DMS53 treated with DMSO at 0.1 percent for 48 hours (cell line): ENCODE measurements around the gene DISC1.
"Not testable (repeated sequence)": the region's sequence is repeated elsewhere in the genome, so short reads cannot be mapped to it uniquely, and the experiment has no call there.

ENCODE experiments used
- DNase-seq: peaks from one replicate; lab custom pipeline; 2025; ENCODE audit not compliant: unreplicated experiment; lab: John Stamatoyannopoulos, UW

The DISC1 gene

DNA sequence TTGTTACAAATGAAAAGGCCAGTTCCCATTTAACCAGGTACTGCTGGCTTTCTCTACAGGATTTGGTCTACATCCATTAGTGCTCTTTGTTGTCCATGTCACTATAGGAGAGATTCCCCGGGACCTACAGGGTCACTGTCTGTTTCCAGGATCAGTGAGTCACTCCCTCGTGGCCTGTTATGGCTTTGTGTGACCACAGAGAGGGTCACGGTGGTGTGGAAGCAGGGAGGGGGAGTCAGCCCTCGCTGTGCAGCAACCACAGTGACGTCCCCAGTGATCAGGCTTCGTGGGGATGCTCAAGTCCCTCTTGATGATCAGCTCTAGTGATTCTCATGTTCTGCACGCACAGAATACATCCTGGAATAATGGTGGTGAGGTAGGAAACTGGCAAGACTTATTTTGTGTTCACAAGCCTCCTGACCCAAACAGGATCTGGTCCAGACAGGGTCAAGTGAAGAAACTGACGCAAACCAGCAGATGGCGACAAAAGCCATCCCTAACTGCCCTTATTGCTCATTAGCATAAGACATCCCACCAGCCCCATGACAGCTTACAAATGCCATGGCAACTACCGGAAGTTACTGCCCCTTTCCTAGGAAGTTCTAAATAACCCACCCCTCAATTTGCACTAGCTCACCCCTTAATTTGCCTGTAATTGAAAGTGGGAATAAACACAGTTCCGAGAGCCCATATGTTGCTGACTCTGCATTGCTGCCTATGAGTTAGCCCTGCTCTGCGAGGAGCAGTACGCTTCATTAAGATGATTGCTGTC is 98.5 kb downstream of the DISC1 start:
- DNase-seq: no peak

DNA sequence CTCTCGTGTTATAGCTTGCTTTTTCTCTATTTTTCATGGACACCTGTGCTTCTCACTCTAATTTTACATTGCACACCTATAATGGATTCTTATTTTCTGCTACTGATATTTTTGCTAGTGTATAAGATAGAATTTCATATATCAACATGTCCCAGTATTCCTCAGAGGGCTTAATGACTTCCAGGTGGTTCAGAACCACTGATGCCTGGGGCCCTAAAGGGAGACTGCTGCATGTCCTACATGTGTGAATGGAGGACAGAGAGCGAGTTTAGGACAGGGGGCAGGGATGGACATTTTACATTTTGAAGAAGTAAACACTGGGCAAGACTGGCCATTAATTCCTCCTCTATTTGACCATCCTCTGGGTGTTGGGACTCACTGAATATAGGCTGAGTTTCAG is 100.6 kb downstream of the DISC1 start:
- DNase-seq: no peak

DNA sequence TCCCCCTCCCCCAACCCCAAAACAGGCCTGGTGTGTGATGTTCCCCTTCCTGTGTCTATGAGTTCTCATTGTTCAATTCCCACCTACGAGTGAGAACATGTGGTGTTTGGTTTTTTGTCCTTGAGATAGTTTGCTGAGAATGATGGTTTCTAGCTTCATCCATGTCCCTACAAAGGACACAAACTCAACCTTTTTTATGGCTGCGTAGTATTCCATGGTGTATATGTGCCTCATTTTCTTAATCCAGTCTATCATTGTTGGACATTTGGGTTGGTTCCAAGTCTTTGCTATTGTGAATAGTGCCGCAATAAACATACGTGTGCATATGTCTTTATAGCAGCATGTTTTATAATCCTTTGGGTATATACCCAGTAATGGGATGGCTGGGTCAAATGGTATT is 102.4 kb downstream of the DISC1 start:
- DNase-seq: not testable (repeated sequence)

DNA sequence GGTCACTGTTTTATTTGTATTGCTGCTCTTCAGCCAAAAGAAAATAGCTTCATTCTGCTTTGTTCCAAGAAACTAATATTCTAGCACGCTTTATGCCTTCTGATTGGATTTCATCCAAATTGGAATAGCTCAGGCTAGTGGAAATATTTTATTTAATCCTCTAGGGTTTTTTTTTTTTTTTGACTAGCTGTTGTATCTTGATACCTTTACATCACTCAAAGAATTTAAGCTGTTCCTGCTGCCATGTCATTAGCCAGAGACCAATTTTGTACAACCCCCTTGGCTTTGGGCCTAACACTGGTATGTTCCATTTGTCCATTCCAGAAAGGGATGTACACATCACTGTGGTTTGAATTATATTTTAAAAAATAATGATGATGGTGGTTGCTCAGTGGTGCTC is 103.0 kb downstream of the DISC1 start:
- DNase-seq: no peak

DNA sequence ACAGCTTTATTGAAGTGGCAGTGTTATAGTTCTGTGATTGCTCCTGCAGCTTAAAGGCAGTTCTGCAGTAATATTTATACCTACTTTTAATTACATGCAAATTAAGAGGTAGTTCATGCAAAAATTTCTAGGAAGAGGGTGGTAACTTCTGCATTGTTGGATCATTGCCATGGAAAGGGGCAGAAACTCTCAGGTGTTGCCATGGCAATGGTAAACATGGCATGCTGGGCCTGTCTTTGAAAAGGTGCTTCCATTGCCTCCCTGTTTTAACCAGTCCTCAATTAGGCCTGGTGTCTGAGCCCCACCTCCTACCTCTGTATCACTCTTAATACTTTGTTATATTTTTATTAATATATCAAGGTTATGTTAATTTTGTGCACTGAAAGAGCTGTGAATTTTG is 104.7 kb downstream of the DISC1 start:
- no peak for DNase-seq

DNA sequence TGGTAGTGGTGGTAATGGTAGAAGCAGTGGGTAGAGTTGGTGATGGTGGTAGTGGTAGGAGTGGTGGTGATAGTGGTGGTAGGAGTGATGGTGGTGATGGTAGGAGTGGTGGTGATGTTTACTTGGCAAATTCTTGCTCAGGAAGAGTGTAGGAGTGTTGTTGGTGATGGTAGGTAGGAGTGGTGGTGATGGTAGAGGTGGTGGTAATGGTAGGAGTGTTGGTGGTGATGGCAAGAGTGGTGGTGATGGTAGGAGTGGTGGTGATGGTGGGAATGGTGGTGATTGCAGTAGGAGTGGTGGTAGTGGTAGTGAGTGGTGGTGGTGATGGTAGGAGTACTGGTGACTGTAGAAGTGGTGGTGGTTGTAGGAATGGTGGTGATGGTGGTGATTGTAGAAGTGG is 106.5 kb downstream of the DISC1 start:
- no peak for DNase-seq

DNA sequence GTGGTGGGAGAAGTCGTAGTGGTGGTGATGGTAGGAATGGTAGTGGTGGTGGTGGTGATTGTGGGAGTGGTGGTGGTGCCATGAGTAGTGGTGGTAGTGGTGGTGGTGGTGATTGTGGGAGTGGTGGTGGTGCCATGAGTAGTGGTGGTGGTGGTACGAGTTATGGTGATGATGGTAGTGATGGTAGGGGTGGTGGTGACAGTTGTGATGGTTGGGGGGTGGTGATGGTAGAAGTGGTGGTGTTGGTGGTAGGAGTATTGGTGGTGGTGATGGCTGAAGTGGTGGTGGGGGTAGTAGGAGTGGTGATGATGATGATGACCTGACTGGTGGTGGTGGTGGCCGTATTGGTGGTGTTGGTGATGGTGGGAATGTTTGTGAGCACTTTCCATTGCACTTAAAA is 107.1 kb downstream of the DISC1 start:
- DNase-seq: no peak

DNA sequence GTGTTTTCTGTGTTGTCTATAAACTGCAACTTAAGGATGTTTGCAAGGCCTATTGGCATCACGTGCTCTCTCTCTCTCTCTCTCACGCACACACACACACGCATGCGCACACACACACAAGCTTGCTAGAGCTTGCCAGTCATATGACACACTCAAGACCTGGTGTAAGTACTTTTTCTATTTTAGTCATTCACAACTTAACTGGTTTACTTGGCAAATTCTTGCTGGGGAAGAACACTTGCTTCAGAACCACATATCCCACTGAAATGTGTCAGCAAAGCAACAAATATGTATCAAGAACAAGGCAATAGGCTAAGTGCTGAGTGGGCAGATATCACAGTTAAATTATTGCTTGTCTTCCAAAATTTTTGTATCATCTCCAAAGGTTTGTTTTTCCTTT is 107.8 kb downstream of the DISC1 start:
- no peak for DNase-seq

DNA sequence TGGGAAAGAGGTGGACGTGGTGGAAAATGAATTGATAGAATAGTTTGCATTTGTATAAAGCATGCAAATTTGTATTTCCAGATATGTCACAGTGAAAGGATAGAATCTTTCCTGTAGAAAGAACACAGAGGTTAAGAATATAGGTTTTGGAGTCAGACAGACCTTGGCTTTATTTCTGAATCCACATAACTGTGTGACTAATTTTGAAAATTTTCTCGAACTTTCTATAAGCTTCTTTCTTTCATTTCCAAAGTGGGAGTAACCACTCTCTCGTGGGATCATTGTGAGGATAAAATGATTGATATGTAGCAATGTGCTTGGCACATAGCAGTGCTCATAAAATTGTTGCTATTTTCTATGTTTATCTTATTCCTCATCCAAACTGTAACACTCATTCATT is 108.8 kb downstream of the DISC1 start:
- DNase-seq: no peak

DNA sequence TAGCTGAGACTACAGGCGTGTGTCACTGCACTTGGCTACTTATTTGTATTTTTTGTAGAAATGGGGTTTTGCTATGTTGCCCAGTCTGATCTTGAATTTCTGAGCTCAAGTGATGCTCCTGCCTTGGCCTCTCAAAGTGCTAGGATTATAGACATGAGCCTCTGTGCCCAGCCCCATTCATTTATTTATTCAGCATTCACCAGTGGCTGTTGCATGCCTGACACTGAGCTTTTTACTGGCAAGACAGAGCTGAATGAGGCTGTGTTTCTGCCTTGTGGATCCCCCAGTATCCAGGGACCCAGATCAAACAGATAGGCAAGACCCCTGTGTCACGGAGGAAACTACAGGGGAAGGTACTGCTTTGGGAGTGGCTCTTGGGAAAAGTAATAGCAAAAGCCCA is 109.4 kb downstream of the DISC1 start:
- DNase-seq: no peak

DNA sequence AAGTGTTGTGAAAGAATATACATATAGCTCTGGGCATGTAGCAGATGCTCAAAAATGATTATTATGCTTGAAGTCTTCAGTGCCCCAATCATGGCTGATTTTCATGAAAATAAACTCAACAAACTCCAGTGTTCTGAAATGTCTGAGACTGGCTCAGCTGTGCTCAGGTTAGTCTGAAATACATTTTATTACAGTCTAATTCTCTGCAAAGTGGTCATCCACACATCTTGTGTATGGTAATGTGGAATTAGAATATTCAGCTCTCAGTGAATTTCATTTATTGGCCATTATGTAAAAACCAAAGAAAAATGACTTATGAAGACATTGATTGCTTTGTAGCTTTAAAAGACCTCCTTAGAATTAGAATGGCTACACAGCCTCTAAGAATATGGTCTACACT is 109.9 kb downstream of the DISC1 start:
- DNase-seq: no peak

DNA sequence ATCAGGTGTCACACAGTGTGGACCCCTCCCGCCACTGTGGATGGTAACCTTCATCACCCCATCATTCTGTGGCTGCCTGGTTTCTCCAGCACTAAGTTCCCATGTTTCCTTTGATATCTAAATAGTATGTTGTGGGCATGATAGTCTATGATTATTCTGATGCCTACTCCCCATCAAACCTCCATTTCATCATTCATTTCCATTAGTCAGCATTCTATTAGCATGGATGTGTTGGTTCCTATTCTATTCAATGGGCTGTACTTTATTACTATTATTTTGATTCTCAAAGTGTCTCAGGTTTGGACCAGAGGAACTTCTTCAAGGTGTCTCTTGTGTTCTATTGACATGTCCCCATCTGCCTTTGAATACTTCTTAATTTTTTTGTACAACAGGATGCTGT is 112.0 kb downstream of the DISC1 start:
- no peak for DNase-seq

DNA sequence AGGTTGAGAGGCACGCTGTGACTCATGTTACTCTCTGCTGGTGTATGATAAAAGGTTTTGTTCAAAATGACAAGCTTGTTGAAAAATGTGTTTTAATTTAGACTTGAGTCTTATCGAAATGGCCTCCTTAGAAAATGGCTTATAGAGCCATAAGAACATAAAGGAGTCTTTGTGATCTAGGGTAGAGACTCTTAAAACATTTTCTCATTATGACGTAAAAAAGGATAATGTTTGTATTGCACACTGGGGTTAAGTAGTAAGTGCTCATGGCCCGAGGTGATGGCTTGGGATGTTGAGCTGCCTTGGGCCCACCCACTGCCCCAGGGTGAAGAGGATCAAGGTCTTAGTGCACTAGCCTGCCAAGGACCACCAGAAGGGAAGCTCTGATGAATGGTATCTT is 117.4 kb downstream of the DISC1 start:
- DNase-seq: no peak

DNA sequence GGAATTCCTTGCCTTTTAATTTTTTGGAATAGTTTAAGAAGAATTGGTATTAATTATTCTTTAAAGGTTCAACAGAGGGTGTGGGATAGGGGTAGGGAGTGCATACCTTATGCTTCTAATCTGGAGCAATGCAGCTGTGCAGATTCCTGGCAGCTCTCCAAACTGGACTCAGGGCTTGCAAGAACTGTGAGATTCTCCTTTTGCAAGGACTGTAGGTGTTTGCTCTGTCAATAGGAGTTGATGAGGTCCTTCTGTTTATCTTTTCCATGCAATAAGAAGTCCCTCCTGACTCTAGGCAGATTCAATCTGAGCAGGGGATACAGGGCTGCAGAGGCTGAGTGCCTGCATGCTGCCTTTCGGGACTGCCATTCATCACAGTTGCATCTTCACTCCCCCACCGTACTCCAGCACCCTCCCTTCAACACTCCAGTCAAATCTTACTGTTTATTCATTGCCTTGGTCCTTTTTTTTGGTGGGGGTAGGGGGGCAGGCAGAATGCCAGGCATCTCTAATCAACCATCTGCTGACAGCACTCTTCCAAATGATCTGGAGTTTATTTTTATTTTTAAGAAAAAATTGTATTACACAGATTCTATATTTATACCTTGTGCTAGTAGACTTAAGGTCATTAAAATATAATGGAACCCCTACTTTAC is 122.3 kb downstream of the DISC1 start:
- peak; percentile 47 for DNase-seq

DNA sequence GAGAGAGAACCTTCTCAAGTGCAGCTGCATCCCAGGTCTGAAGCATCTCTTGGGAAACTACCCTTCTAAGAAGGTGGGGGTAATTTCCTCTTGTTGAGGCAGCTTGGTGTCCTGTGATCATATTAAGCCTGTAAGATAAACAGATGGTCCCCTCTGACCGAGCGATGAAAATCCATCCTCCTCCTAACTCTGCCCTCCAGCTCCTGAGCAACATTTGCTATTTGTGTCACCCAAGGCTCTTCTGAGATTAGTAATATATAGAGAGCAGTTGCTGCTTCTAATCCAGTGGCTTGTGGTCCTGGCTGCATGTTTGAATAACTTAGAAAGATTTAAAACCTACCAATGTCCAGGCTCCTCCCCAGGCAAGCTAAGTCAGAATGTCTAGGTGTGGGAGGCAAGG is 123.7 kb downstream of the DISC1 start:
- DNase-seq: no peak

DNA sequence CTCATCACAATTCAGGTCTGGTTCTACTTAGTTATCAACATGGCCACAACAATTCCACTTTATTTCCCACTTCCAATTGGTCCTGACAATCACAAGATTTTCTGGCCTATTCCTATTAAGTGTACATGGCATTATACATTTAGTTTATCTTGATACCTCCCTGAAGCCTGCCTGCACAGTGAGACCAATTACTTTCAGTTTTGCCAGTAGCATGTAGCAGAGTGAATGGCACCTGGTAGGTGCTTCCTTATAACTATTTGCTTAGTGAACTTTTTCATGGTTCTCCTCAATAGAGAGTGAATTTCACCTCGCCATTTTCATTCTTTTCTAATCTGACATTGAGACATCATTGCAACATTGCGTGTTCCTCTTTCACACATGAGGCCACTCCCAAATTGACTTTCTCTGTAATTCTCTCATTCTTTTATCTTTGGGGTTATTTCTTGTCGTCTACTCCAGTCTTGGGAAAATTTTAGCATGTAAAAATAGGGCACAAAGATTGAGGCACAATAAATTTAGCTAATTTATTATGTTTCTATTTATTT is 124.3 kb downstream of the DISC1 start:
- DNase-seq: no peak

DNA sequence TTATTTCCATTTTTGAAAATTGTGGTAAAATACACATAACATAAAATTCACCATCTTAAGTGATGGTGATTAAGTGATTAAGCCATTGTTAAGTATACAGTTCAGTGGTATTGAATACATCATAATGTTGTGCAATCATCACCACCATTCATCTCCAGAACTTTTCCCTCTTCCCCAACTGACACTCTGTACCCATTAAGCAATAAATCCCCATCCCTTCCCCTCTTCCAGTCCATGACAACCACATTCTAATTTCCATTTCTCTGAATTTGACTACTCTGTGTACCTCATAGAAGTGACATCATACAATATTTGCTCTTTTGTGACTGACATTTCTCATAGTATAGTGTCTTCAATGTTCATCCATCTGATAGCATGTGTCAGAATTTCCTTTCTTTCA is 124.8 kb downstream of the DISC1 start:
- DNase-seq: no peak

DNA sequence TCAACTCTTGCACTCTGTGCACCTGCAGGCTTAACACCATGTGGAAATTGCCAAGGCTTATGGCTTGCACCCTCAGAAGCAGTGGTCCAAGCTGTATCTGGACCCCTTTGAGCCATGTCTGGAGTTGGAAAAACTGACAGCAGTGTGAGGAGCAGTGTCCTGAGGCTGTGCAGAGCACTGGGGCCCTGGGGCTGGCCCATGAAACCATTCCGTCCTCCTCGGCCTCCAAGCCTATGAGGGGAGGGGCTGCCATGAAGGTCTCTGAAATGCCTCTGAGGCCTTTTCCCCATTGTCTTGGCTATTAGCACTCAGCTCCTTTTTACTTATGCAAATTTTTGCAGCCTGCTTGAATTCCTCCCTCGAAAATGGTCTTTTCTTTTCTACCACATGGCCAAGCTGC is 126.7 kb downstream of the DISC1 start:
- DNase-seq: no peak

DNA sequence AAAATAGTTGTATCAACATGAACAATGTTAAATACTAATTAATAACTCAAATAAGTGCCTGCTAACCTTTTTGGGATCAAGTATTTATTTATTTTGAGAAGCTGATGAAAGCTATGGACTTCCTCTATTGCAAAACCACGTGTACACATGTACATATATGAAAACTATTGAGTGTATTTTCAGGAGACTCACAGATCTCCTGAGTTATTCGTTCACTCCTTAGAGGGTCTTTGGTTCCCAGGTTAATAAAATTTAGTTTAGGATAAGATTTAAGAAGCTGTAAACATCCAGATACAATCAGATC is 130.5 kb downstream of the DISC1 start:
- no peak for DNase-seq

DNA sequence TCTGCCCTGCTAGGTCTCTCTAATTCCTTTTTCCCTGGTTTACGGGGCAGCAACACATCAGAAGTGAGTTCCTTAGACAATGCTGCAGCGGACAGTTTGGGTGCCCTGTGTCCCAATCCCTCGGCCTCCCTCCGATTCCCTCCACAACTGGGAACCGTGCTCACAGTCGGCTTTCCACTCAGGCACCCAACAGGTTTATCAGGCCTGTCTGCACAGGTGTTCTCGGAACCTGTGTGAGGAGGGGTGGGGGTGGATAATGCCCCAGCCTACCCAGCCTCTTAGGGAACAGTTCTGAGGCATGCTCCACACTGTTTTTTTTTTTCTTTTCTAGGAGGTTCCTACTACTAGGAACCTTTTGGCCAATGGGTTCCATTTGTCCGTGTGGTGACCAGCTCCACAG is 131.2 kb downstream of the DISC1 start:
- DNase-seq: no peak

DNA sequence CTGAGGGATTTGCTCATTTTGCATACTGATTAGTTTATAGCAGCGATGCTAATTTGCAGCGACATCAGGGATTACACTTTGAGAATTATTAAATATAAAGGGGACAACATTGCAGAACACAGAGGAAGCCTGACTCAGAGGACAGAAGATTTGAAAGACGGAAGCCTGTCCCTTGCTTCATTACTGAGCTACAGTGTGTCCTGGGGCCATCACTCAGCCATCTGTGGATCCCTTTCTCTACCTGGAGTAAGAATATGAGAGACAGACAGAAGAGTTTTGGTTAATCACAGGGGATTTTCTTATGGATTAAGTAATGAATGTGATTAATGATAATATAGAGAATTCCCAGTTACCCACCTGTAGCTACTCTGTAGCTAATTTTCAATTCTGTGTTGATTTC is 134.7 kb downstream of the DISC1 start:
- DNase-seq: no peak

DNA sequence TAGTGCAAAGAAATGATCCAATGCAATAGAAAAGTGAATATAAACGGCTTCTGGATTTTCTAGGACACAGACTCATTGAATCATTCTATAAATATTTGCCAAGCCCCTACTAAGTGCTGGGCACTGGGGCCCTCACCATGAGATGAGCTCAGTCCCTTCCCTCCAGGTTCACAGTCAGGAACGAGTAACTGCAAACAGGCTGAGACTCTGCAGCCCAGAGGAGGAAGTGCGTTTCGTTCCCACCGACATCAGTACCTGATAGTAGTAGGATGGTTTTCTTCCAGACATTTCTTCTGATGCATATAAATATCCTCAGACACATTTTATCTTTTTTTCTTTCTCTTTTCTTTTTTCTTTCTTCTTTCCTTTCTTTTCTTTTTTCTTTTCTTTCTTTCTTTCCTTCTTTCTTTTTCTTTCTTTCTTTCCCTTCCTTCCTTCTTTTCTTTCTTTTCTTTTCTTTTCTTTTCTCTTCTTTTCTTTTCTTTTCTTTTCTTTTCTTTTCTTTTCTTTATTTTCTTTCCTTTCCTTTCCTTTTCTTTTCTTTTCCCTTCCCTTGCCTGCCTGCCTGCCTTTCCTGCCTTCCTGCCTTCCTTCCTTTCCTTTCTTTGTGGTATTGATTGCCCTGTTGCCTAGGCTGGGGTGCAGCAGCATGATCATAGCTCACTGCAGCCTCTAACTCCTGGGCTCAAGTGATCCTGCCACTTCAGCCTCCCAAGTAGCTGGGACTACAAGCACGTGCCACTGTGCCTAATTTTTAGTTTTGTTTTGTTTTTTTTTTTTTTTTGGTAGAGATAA is 135.4 kb downstream of the DISC1 start:
- no peak for DNase-seq
